ENCODE results near the gene INCA1.

The INCA1 gene

DNA sequence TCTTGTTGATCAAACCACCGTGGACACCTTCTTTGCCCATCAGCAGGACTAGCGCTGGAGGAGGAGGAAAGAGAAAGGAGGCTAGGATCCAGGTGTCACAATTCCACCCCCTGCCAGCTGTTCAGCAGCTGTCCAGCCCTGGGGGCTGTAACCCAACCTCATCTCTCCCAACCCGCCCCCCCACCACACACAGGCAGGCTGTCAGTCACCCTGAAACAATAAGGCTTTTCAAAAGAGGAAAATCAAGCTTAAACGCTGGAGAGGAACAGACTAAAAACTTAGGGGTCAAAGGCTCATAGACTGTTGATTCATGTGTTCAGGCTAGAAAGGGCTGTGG lies 51.4 kb downstream of the INCA1 start:
- Histone ChIP-seq H3K4me3 (replicated peaks; ENCODE audit: low read depth, low read length) (peak overlapping the region; percentile 100), H3K36me3 (ENCODE audit: control insufficient read depth, insufficient read depth, low read length) (peaks cover 24% of the 10 kb centered on the region), H3K27me3 (replicated peaks; ENCODE audit: control insufficient read depth, insufficient read depth, low read length) (no peaks in the 10 kb centered on the region)
- TF ChIP-seq, protein P1, sequence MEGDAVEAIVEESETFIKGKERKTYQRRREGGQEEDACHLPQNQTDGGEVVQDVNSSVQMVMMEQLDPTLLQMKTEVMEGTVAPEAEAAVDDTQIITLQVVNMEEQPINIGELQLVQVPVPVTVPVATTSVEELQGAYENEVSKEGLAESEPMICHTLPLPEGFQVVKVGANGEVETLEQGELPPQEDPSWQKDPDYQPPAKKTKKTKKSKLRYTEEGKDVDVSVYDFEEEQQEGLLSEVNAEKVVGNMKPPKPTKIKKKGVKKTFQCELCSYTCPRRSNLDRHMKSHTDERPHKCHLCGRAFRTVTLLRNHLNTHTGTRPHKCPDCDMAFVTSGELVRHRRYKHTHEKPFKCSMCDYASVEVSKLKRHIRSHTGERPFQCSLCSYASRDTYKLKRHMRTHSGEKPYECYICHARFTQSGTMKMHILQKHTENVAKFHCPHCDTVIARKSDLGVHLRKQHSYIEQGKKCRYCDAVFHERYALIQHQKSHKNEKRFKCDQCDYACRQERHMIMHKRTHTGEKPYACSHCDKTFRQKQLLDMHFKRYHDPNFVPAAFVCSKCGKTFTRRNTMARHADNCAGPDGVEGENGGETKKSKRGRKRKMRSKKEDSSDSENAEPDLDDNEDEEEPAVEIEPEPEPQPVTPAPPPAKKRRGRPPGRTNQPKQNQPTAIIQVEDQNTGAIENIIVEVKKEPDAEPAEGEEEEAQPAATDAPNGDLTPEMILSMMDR (IDR thresholded peaks at IDR 0.05; ENCODE audit: insufficient read depth, low read length, poor library complexity, severe bottlenecking) = no peak
- DNase-seq (ENCODE audit: extremely low read depth, insufficient read length) = no peak

DNA sequence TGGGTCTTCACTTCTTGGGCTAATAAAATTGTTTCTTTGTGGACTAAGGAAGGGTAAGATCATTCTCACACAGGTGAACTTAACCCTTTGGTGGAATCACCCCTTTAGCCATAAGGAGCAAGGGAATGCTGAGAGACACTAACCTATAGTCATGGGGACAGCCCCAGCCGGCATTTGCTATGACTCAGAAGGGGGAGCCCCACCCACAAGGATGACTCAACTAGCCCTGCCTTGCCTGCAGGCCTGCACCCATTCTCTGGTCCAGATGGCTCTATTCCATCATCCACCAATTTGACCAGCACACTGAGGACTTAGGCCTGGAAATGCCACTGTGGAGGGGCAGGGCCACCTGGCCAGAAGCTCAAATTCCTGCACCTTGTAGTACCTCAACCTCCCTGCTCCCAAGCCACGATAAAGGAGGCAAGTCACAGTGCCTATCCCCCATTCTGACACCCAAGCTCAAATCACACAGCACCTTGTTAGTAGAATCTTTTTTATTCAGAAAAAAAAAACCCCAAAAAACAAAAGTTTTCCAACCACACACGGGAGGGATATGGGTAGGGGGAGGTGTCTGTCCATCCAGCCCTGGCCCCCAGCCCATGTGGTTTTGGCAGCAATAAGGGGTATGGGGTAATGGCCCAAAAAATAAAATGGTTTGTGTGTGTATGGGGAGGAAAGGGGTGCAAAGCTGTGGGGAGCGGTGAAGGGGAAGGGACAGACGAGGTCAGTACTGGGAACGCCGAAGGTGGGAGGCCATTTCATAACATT lies 52.0 kb downstream of the INCA1 start:
- H3K4me3 ChIP-seq (replicated peaks; ENCODE audit: low read depth, low read length) = peak overlapping the region; percentile 100
- peaks cover 24% of the 10 kb centered on the region for H3K36me3 ChIP-seq (ENCODE audit: control insufficient read depth, insufficient read depth, low read length)
- H3K27me3 ChIP-seq (replicated peaks; ENCODE audit: control insufficient read depth, insufficient read depth, low read length) = no peaks in the 10 kb centered on the region
- TF ChIP-seq, protein P1 (IDR thresholded peaks at IDR 0.05; ENCODE audit: insufficient read depth, low read length, poor library complexity, severe bottlenecking) = no peak
- peak; percentile 68 for DNase-seq (ENCODE audit: extremely low read depth, insufficient read length)

DNA sequence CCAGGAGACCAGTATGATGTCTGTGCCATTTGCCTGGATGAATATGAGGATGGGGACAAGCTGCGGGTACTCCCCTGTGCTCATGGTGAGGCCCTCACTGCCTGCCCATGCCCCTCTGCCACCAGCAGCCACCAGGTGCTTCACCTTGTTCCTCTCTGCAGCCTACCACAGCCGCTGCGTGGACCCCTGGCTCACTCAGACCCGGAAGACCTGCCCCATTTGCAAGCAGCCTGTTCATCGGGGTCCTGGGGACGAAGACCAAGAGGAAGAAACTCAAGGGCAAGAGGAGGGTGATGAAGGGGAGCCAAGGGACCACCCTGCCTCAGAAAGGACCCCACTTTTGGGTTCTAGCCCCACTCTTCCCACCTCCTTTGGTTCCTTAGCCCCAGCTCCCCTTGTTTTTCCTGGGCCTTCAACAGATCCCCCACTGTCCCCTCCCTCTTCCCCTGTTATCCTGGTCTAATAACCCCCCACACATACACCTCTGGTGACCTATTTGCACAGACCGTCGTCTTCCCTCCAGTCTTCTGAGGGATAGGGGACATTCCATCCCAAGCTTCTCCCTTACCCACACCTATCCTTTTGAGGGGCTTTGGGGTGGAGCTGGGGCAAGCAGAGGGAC lies 52.7 kb downstream of the INCA1 start:
- H3K36me3 ChIP-seq (ENCODE audit: control insufficient read depth, insufficient read depth, low read length) = peaks cover 24% of the 10 kb centered on the region
- no peaks in the 10 kb centered on the region for H3K27me3 ChIP-seq (replicated peaks; ENCODE audit: control insufficient read depth, insufficient read depth, low read length)
- peak; percentile 57 for DNase-seq (ENCODE audit: extremely low read depth, insufficient read length)
- peak overlapping the region; percentile 100 for H3K4me3 ChIP-seq (replicated peaks; ENCODE audit: low read depth, low read length)
- TF ChIP-seq, protein P1 (IDR thresholded peaks at IDR 0.05; ENCODE audit: insufficient read depth, low read length, poor library complexity, severe bottlenecking) = no peak

DNA sequence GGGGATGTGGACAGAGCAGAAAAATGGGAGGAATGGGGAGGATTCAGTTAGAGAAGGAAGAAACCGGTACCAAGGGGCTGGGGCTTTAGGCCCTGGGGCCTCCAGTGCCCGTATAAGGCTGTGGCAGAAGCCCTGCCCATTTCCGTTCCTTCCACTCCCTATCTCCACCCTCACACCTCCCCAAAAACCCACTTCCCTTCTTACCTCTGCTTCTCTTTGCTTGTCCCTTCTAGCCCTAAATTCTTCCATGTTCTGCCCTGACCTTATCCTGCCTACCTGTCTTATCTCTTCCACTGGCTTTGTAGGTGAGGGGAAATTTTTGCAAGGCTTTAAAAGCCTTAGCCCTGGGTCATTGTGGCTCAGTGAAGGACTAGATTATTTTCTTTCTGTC lies 53.2 kb downstream of the INCA1 start:
- DNase-seq (ENCODE audit: extremely low read depth, insufficient read length) = no peak
- H3K36me3 ChIP-seq (ENCODE audit: control insufficient read depth, insufficient read depth, low read length) = peaks cover 24% of the 10 kb centered on the region

DNA sequence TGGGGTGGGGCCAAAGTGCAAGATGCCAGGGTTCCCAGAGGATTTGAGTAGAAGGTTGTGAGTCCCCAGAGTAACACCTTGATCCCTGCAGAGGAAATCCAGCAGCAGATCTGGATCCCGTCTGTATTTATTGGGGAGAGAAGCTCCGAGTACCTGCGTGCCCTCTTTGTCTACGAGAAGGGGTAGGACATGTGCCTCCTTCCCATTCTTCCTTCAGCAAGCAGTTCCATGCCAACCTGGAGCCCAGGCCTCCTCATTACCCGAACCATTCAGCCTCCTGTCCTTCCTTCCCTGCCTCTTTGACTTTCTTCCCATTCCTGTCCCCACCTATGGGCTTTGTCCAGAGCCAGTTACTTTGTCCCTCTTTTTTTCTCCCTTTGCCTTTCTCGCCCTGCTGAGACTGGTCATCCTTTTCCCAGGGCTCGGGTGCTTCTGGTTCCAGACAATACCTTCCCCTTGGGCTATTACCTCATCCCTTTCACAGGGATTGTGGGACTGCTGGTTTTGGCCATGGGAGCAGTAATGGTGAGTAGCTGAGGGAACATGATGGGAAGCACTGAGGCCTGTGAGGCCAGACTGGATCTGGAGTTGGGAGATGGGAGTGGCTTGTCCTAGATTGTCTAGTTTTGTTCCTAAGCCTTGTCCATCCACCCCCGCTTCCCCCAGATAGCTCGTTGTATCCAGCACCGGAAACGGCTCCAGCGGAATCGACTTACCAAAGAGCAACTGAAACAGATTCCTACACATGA lies 54.4 kb downstream of the INCA1 start:
- TF ChIP-seq, protein P1 (IDR thresholded peaks at IDR 0.05; ENCODE audit: insufficient read depth, low read length, poor library complexity, severe bottlenecking) = no peak
- H3K36me3 ChIP-seq (ENCODE audit: control insufficient read depth, insufficient read depth, low read length) = peaks cover 28% of the 10 kb centered on the region
- H3K4me3 ChIP-seq (replicated peaks; ENCODE audit: low read depth, low read length) = no peak overlapping the region
- H3K27me3 ChIP-seq (replicated peaks; ENCODE audit: control insufficient read depth, insufficient read depth, low read length) = no peaks in the 10 kb centered on the region
- DNase-seq (ENCODE audit: extremely low read depth, insufficient read length) = no peak

More for the DNA sequence above, 53.2 kb downstream of the INCA1 start:
- Histone ChIP-seq H3K4me3 (replicated peaks; ENCODE audit: low read depth, low read length) (peak overlapping the region; percentile 100), H3K27me3 (replicated peaks; ENCODE audit: control insufficient read depth, insufficient read depth, low read length) (no peaks in the 10 kb centered on the region)
- TF ChIP-seq, protein P1 (IDR thresholded peaks at IDR 0.05; ENCODE audit: insufficient read depth, low read length, poor library complexity, severe bottlenecking) = no peak

Data from GM06990 (cell line).